Adrenal gland (tissue), 12 donors: ENCODE results near the gene C21orf58. TPM values are rescaled to one million over a fixed set of nuclear protein-coding genes. Genes with fewer than 3 reads are reported as not detected.

Source experiments
- DNase-seq, 7 donors: peaks; one replicate each; pipeline ENCODE4 v3.0.0-alpha.2; 2019 to 2020
- H3K27ac ChIP-seq, 5 donors: fragments of 200-600 bp; sonication (generic) in 4 of 5; 1 replicate in 3 of 5; 2 replicates in 2 of 5; pipeline versions ENCODE4 v1.5.1 to v1.8.0; 2016 to 2020; ENCODE audit warnings: mild to moderate bottlenecking in 1 of 5
- H3K27me3 ChIP-seq: fragments of 200-600 bp; 2 replicates; pipeline ENCODE4 v1.8.0; 2021
- H3K36me3 ChIP-seq, 2 donors: fragments of 200-600 bp; replicated peaks in 1 of 2; 1 replicate in 1 of 2; 2 replicates in 1 of 2; pipeline versions ENCODE4 v1.5.1 to v1.8.0; 2018 to 2022
- H3K4me1 ChIP-seq, 2 donors: fragments of 200-600 bp; replicated peaks in 1 of 2; 1 replicate in 1 of 2; 2 replicates in 1 of 2; pipeline versions ENCODE4 v1.5.1 to v1.8.0; 2018 to 2021
- H3K4me3 ChIP-seq, 4 donors: fragments of 200-600 bp; sonication (generic) in 3 of 4; one replicate each; pipeline ENCODE4 v1.5.1; 2016 to 2018
- H3K9me3 ChIP-seq, 3 donors: fragments of 200-600 bp; sonication (generic) in 1 of 3; replicated peaks in 1 of 3; 1 replicate in 2 of 3; 2 replicates in 1 of 3; pipeline versions ENCODE4 v1.5.1 to v1.8.0; 2016 to 2021
- CTCF ChIP-seq, 6 experiments: fragments of 450-650 bp in 4 of 6; fragments of 200-600 bp in 2 of 6; sonication (generic) in 1 of 6; IDR thresholded peaks; 1 replicate in 5 of 6; 2 replicates in 1 of 6; pipeline versions ENCODE4 v1.5.1 to v1.8.0; 2016 to 2021; ENCODE audit warnings: antibody characterized with exemption in 6 of 6, mild to moderate bottlenecking in 2 of 6, moderate library complexity in 1 of 6
- POLR2A ChIP-seq, 2 donors: fragments of 450-650 bp; IDR thresholded peaks; one replicate each; pipeline ENCODE4 v1.6.1; 2017; ENCODE audit warnings: antibody characterized with exemption in 2 of 2, mild to moderate bottlenecking in 2 of 2, moderate library complexity in 1 of 2
- WGBS, 4 donors: extraction: QIAGEN DNeasy Blood & Tissue Kit in 2 of 4; methylation state at CpG; one replicate each; pipeline versions ENCODE4 v1.1.5 to v1.1.7; 2013 to 2017; 5-methylcytosine and 5-hydroxymethylcytosine counted together
- intact Hi-C, 2 donors: fragments of 100-400 bp; cut with DNase I; formaldehyde crosslinking; loops; one replicate each; pipeline versions ENCODE4 v1.14.1 to v1.15.0; 2022 to 2023
- polyA plus RNA-seq, 3 donors: library from polyadenylated mRNA; stranded (reverse); fragments of 200-250 nt in 2 of 3; fragments of 350-450 nt in 1 of 3; fragmentation: Illumina TruSeq in 1 of 3; extraction: RNeasy Lipid Tissue Mini Kit (QIAGEN cat#74804) in 1 of 3; gene quantifications; one replicate each; pipeline ENCODE4 v1.2.3, GENCODE V29; 2013 to 2014
- total RNA-seq, 9 donors: library from RNA; depleted of rRNA in 4 of 9; stranded (reverse); fragments of >200 nt in 4 of 9; fragments of 120-200 nt in 1 of 9; fragmentation: NEBNext Ultra II Directional in 1 of 9; extraction: Animal tissue kit (Norgen Biotek cat#: 25700) in 1 of 9; gene quantifications; one replicate each; pipeline versions ENCODE4 v1.1.0 to v1.2.4, GENCODE V29; 2013 to 2023
- donor health status: healthy with polysubstance abuse.
- donor health status: Bipolar disorder and iron deficiency.
- donor health status: DM: yes; HTN: yes; CAD: no.
- donor health status: DM: no; HTN: no; CAD: no.
- donor health status: DM: no; HTN: no; CAD: no.
- donor health status: DM: yes; HTN: yes; CAD: no.

Gene C21orf58
- total and polyA plus RNA-seq, 12 donors, result 0.46 to 15.0 (median 2.3) TPM

- Histone ChIP-seq H3K27me3 (no peaks in the 10 kb centered on the region), H3K9me3 (no peaks in the 10 kb centered on the region), H3K27ac (no peak overlapping the region), H3K4me1 (no peaks in the 10 kb centered on the region), H3K36me3 (peaks cover 0 to 85% of the 10 kb centered on the region in 2 donors), H3K4me3 (no peak overlapping the region)
- no peak for TF ChIP-seq POLR2A (IDR thresholded peaks at IDR 0.05)
- TF ChIP-seq CTCF (IDR thresholded peaks at IDR 0.05), result no peak
- intact Hi-C loops, result no loop called here
- DNase-seq, result no peak
- WGBS, 4 donors, result 91 to 96% (median 94%) methylated on average over 14 of the region's 14 CpGs
These were observed 29.2 kb upstream of the C21orf58 start for GRCh38 chr21:46352913-46353312.

DNA sequence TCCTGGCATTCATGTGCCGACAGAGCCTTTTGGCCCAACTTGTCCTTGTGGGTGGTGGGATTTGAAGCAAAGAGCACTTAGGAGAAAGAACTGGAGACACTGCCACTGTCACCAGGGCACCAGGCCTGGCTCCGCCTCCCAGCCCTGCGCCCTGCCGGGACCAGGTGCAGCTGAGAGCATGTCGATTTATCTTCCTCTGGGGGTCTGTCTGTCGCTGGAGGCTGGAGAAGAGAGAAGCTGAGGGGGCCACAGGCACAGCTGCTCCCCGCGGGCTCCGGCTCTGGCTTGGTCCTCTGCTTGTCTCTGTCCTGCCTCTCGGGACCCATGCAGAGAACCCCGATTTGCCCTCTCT is 28.5 kb upstream of the C21orf58 start:
- TF ChIP-seq POLR2A (IDR thresholded peaks at IDR 0.05), result no peak
- TF ChIP-seq CTCF (IDR thresholded peaks at IDR 0.05), result no peak
- intact Hi-C loops, result no loop called here
- WGBS, 4 donors, result 90 to 97% (median 95%) methylated on average over 6 to 11 of the region's 11 CpGs

GRCh38 chr21:46351476-46352163 is 27.9 kb upstream of the C21orf58 start:
- WGBS, 4 donors, result 92 to 97% (median 95%) methylated on average over 3 to 11 of the region's 11 CpGs
- H3K9me3 ChIP-seq, result no peaks in the 10 kb centered on the region
- no peak overlapping the region for H3K4me3 ChIP-seq
- peaks cover 0 to 84% of the 10 kb centered on the region in 2 donors for H3K36me3 ChIP-seq
- H3K27me3 ChIP-seq, result no peaks in the 10 kb centered on the region
- no peak for DNase-seq
- H3K4me1 ChIP-seq, result peaks cover 3 to 11% of the 10 kb centered on the region in 2 donors
- no peak for TF ChIP-seq CTCF (IDR thresholded peaks at IDR 0.05)
- no peak for TF ChIP-seq POLR2A (IDR thresholded peaks at IDR 0.05)
- no peak overlapping the region for H3K27ac ChIP-seq
- intact Hi-C loops, result no loop called here

More for the DNA sequence above, 28.5 kb upstream of the C21orf58 start:
- Histone ChIP-seq H3K4me1 (peaks cover 0 to 6% of the 10 kb centered on the region in 2 donors), H3K27me3 (no peaks in the 10 kb centered on the region), H3K27ac (no peak overlapping the region), H3K36me3 (peaks cover 0 to 84% of the 10 kb centered on the region in 2 donors), H3K4me3 (no peak overlapping the region), H3K9me3 (no peaks in the 10 kb centered on the region)
- DNase-seq, result no peak

- peaks cover 3 to 15% of the 10 kb centered on the region in 2 donors for H3K4me1 ChIP-seq
- 94 to 100% (median 95%) methylated on average over 7 to 13 of the region's 13 CpGs for WGBS, 4 donors
- TF ChIP-seq CTCF (IDR thresholded peaks at IDR 0.05) (no peak), POLR2A (IDR thresholded peaks at IDR 0.05) (no peak)
- no peak overlapping the region for H3K27ac ChIP-seq
- H3K27me3 ChIP-seq, result no peaks in the 10 kb centered on the region
- H3K36me3 ChIP-seq, result peaks cover 0 to 85% of the 10 kb centered on the region in 2 donors
- intact Hi-C loops, result no loop called here
- no peak overlapping the region for H3K4me3 ChIP-seq
- no peaks in the 10 kb centered on the region for H3K9me3 ChIP-seq
- DNase-seq, result no peak
These were observed 27.3 kb upstream of the C21orf58 start for GRCh38 chr21:46350981-46351380.
